GM19239 (cell line): Measurements from ENCODE around the gene CYP26B1.

ENCODE experiments used
- DNase-seq: peaks from one replicate; pipeline ENCODE4 v3.0.0; 2011; ENCODE audit warnings: low spot score; ENCODE audit not compliant: insufficient read length
- FAIRE-seq: peaks from 2 replicates; lab custom pipeline; 2011; peaks lifted over from hg19 to GRCh38; lab: Jason Lieb, UNC

CYP26B1 gene

GRCh38 chr2:72131916-72132841 lies 15.5 kb downstream of the CYP26B1 start:
- FAIRE-seq: no peak
- DNase-seq: no peak

GRCh38 chr2:72131371-72131891 lies 16.2 kb downstream of the CYP26B1 start:
- FAIRE-seq: no peak
- DNase-seq: no peak

- no peak for DNase-seq
- FAIRE-seq: no peak
Observed at GRCh38 chr2:72130659-72131360, 16.9 kb downstream of the CYP26B1 start.

GRCh38 chr2:72129681-72130340 lies 17.9 kb downstream of the CYP26B1 start:
- DNase-seq: no peak
- no peak for FAIRE-seq

GRCh38 chr2:72128843-72129227 lies 18.8 kb downstream of the CYP26B1 start:
- no peak for DNase-seq
- no peak for FAIRE-seq

DNA sequence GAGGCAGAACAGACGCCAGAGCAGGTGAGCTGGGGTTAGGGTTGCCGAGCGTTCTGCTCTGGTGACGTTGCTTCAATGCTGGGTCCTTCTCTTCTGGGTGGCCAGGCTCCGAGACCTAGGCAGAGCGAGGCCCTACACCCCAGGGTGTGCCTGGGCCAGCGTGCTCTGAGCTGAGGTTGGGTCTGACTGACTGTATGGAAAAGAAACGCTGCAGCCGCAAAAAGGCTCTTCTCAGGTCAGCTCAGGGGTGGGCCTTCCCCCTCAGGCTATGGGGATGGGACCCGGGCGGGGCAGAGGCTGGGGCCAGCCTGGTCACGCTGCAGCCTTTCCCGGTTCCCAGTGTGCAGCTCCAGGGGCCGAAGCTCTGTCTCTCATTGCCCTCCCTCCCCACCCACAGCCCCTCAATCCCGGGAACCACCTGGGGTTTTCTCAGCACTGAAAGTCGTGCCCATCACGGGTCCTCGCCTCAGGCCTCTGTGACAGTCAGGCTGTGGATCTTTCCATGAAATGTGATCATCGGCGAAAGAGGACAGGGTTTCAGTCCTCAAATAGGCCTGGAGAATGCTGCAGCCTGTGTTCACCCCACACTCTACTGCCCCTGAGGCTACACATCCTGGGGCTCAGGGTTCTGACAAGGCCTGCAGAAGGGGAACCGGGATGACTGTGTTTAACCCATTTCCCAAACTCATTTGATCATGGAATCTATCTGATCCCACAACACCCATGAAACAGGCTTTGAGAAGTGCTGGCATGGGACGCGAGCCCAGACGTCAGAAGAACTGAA lies 19.4 kb downstream of the CYP26B1 start:
- FAIRE-seq: no peak

GRCh38 chr2:72127401-72128058 lies 20.1 kb downstream of the CYP26B1 start:
- FAIRE-seq (no peak), DNase-seq (no peak)

More for the DNA sequence above, 19.4 kb downstream of the CYP26B1 start:
- no peak for DNase-seq

DNA sequence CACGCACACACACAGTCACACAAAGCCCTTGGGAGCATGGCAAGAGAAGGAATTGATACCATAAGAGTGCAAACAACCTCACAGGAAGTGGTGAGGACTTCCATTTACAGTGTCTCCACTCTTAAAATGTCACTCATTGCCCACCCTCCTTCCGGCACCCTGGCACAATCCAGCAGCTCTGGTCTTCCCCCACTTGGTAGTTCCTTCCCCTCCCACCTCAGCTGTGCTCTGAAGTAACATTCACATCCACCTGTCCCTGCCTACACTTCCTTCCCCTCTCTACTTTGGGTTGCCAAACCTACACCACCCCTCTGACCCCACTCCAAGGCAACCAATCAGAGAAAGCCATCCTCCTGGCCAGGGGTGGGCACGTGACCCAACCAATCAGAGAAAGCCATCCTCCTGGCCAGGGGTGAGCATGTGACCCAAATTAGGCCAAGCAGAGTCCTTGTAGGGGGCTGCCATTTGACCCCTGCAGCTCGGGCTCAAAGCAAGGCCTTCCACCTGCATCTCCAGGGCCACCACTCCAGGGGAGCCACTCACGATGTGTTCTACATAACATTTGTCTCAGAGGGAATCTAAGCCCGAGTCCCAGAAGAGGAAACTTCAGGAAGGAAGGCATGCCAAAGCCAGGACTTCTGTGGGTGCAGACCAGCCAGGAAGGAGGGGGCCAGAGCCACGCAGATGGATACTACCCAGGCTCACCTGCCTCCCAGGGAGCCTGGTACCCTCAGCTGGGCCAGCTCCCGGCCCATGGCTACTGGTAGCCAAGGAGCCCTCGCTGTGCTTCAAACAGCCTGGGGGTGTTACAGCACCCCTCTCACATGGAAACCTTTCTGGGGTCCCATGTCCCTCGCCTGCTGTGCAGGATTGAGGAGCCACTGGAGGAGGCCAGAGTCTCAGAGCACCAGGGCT lies 21.2 kb downstream of the CYP26B1 start:
- FAIRE-seq: no peak

DNA sequence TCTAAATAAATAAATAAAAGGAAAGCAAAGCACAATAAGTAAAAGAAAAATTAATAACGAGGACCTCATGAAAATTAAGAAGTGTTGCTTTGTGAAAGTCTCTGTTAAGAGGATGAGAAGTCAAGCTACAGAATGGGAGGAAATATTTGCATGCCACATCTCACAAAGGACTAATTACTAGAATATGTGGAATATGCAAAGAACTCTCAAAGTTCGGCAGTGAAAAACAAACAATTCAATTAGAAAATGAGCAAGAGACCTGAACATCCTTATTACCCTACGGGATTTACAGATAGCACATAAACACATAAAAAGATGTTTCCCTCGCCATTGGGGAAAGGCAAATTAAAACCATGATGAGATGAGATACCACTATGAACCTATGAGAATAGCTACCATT lies 23.3 kb downstream of the CYP26B1 start:
- FAIRE-seq (no peak), DNase-seq (no peak)

More for the DNA sequence above, 21.2 kb downstream of the CYP26B1 start:
- no peak for DNase-seq

GRCh38 chr2:72121153-72121552 lies 26.5 kb downstream of the CYP26B1 start:
- DNase-seq: no peak
- no peak for FAIRE-seq

- DNase-seq: no peak
- no peak for FAIRE-seq
Observed at GRCh38 chr2:72118951-72119350, 28.7 kb downstream of the CYP26B1 start.

DNA sequence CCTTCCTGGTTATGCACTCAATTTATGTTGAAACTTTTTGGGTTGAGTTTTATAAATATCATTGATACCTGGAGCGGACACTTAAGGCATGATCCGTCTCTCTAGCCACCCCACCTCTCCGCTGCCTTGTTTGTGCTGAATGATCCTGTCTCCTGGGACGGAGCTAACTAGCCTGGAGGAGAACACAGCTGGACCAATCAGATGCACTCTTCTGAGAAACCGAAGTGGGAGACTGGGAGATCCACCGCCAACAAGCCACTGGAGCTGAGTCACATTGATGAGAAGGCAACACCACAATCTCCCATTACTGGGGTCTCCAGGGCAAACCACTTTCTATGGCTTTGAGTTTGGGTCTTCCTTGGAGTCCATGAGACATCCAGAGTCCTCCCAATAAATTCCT lies 29.3 kb downstream of the CYP26B1 start:
- no peak for DNase-seq
- no peak for FAIRE-seq

GRCh38 chr2:72117718-72118117 lies 29.9 kb downstream of the CYP26B1 start:
- no peak for FAIRE-seq
- no peak for DNase-seq

DNA sequence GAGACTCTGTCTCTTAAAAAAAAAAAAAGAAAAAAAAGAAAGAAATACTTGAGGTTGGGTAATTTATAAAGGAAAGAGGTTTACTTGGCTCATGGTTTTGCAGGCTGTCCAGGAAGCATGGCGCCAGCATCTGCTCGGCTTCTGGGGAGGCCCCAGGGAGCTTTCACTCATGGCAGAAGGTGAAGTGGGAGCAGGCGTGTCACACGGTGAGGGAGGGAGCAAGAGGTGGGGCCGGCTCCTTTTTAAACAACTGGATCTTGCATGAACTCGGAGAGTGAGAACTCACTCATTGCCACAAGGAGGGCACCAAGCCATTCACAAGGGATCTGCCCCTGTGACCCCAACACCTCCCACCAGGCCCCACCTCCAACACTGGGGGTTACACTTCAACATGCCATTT lies 30.6 kb downstream of the CYP26B1 start:
- no peak for FAIRE-seq
- DNase-seq: no peak

- no peak for FAIRE-seq
- no peak for DNase-seq
Observed at GRCh38 chr2:72116081-72116533, 31.6 kb downstream of the CYP26B1 start.

- DNase-seq (no peak), FAIRE-seq (no peak)
Observed at GRCh38 chr2:72115110-72116080, 32.3 kb downstream of the CYP26B1 start.

DNA sequence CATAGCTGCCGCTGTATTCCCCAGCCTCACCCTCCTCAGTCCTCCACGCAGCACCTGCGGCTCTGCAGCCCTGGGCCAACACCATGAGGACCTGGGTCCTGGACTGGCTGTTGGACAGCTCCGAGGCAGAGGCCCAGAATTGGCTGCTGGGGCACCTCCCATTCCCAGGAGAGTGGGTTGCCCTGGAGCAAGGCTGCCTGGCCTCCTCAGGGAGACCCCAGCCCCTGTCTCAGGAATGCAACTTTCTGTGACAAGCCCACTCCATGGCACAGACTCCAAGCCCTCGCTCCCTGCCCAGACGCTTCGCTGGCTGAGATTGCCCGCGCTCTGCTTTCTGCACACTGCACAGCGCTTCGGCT lies 33.0 kb downstream of the CYP26B1 start:
- DNase-seq: no peak
- no peak for FAIRE-seq
